ENCODE data around the gene ABLIM2.

Gene ABLIM2

GRCh38 chr4:8158710-8159536, at the start of gene ABLIM2:
Gene ABLIM2, minus strand, starts transcription at chr4:8158813. Its CDS starts 124 bp downstream, at chr4:8158689.
- DNase-seq, result peak; percentile 99

- no peak for DNase-seq
Observed at GRCh38 chr4:8207314-8207713, 48.7 kb upstream of the ABLIM2 start.

- no peak for DNase-seq
Observed at GRCh38 chr4:8205749-8206611, 47.4 kb upstream of the ABLIM2 start.

GRCh38 chr4:8205241-8205707, 46.7 kb upstream of the ABLIM2 start:
- no peak for DNase-seq

GRCh38 chr4:8204576-8205227, 46.1 kb upstream of the ABLIM2 start:
- no peak for DNase-seq

- DNase-seq, result no peak
Observed at GRCh38 chr4:8203817-8204216, 45.2 kb upstream of the ABLIM2 start.

- no peak for DNase-seq
Observed at GRCh38 chr4:8203052-8203401, 44.4 kb upstream of the ABLIM2 start.

GRCh38 chr4:8202108-8203051, 43.8 kb upstream of the ABLIM2 start:
- no peak for DNase-seq

- peak; percentile 39 for DNase-seq
Observed at GRCh38 chr4:8201321-8201781, 42.7 kb upstream of the ABLIM2 start.

- DNase-seq, result no peak
Observed at GRCh38 chr4:8200302-8200975, 41.8 kb upstream of the ABLIM2 start.

GRCh38 chr4:8199594-8200301, 41.1 kb upstream of the ABLIM2 start:
- DNase-seq, result no peak

GRCh38 chr4:8198906-8199593, 40.4 kb upstream of the ABLIM2 start, which contains the start of gene SH3TC1:
Gene SH3TC1, plus strand, starts transcription at chr4:8199290. Its CDS starts 5,905 bp downstream, at chr4:8205195.
- peak; percentile 73 for DNase-seq

GRCh38 chr4:8198206-8198905, 39.7 kb upstream of the ABLIM2 start:
- no peak for DNase-seq

- DNase-seq, result no peak
Observed at GRCh38 chr4:8197521-8197920, 38.9 kb upstream of the ABLIM2 start.

GRCh38 chr4:8195841-8196458, 37.3 kb upstream of the ABLIM2 start:
- DNase-seq, result no peak

- no peak for DNase-seq
Observed at GRCh38 chr4:8195431-8195830, 36.8 kb upstream of the ABLIM2 start.

- no peak for DNase-seq
Observed at GRCh38 chr4:8194306-8195242, 36.0 kb upstream of the ABLIM2 start.

All from stimulated activated CD8-positive, alpha-beta memory T cell treated with anti-CD3 and anti-CD28 coated beads, Interleukin-4, amount 100 ng/mL, for 48 hours (primary cell).